Trophoblast cell (in vitro differentiated cells and primary cell): Measurements from ENCODE around the gene MYO10.
A peak's percentile ranks its signal among the peaks of the same experiment; 100 is the strongest.

Experiments
- DNase-seq, 2 donors: peaks; one replicate each; pipeline ENCODE4 v3.0.0-alpha.2; 2016
- H2AFZ ChIP-seq: 2 replicates; pipeline ENCODE4 v1.6.1; 2013; ENCODE audit warnings: low read length, moderate library complexity, mild to moderate bottlenecking; ENCODE audit not compliant: insufficient read depth, poor library complexity
- H2AK5ac ChIP-seq: 2 replicates; pipeline ENCODE4 v1.6.1; 2013; ENCODE audit warnings: mild to moderate bottlenecking, low read length
- H2BK120ac ChIP-seq: 2 replicates; pipeline ENCODE4 v1.6.1; 2013; ENCODE audit warnings: low read length, mild to moderate bottlenecking, moderate library complexity; ENCODE audit not compliant: insufficient read depth, poor library complexity
- H2BK12ac ChIP-seq: 2 replicates; pipeline ENCODE4 v1.6.1; 2013; ENCODE audit warnings: mild to moderate bottlenecking, low read length, moderate library complexity
- H2BK5ac ChIP-seq: 2 replicates; pipeline ENCODE4 v1.6.1; 2013; ENCODE audit warnings: low read length, low read depth, moderate library complexity, mild to moderate bottlenecking; ENCODE audit not compliant: poor library complexity
- H3K14ac ChIP-seq: 2 replicates; pipeline ENCODE4 v1.6.1; 2013; ENCODE audit warnings: mild to moderate bottlenecking, low read length
- H3K18ac ChIP-seq: 2 replicates; pipeline ENCODE4 v1.6.1; 2013; ENCODE audit warnings: mild to moderate bottlenecking, low read length
- H3K23ac ChIP-seq: 2 replicates; pipeline ENCODE4 v1.6.1; 2013; ENCODE audit warnings: low read length
- H3K27ac ChIP-seq: 2 replicates; pipeline ENCODE4 v1.5.1; 2013; ENCODE audit warnings: low read depth, mild to moderate bottlenecking, inconsistent platforms, low read length, moderate library complexity
- H3K27me3 ChIP-seq: 2 replicates; pipeline ENCODE4 v1.6.1; 2013; ENCODE audit warnings: inconsistent platforms, mild to moderate bottlenecking, low read length, moderate library complexity; ENCODE audit not compliant: insufficient read depth
- H3K36me3 ChIP-seq, 2 experiments: 1 replicate in 1 of 2; 2 replicates in 1 of 2; pipeline ENCODE4 v1.6.1; 2013; ENCODE audit warnings: low read length in 2 of 2, mild to moderate bottlenecking in 2 of 2, moderate library complexity in 1 of 2; ENCODE audit not compliant: insufficient read depth in 2 of 2, control insufficient read depth in 1 of 2
- H3K4ac ChIP-seq: 2 replicates; pipeline ENCODE4 v1.6.1; 2013; ENCODE audit warnings: low read depth, mild to moderate bottlenecking, low read length, moderate library complexity
- H3K4me1 ChIP-seq, 2 experiments: 1 replicate in 1 of 2; 2 replicates in 1 of 2; pipeline ENCODE4 v1.6.1; 2013; ENCODE audit warnings: low read length in 2 of 2, mild to moderate bottlenecking in 2 of 2, moderate library complexity in 1 of 2; ENCODE audit not compliant: insufficient read depth in 2 of 2, control insufficient read depth in 1 of 2
- H3K4me2 ChIP-seq: 2 replicates; pipeline ENCODE4 v1.6.1; 2013; ENCODE audit warnings: inconsistent platforms, mild to moderate bottlenecking, low read length, moderate library complexity
- H3K4me3 ChIP-seq: 2 replicates; pipeline ENCODE4 v1.5.1; 2013; ENCODE audit warnings: mild to moderate bottlenecking, low read depth, low read length, inconsistent platforms
- H3K79me1 ChIP-seq: one replicate; pipeline ENCODE4 v1.6.1; 2013; ENCODE audit warnings: low read length
- H3K79me2 ChIP-seq: 2 replicates; pipeline ENCODE4 v1.6.1; 2013; ENCODE audit warnings: low read length, mild to moderate bottlenecking; ENCODE audit not compliant: control insufficient read depth, insufficient read depth, poor library complexity
- H3K9ac ChIP-seq: 2 replicates; pipeline ENCODE4 v1.6.1; 2013; ENCODE audit warnings: mild to moderate bottlenecking, low read length
- H3K9me3 ChIP-seq: 2 replicates; pipeline ENCODE4 v1.6.1; 2013; ENCODE audit warnings: low read depth, mild to moderate bottlenecking, control low read depth, inconsistent platforms, low read length; ENCODE audit not compliant: insufficient read depth
- H4K12ac ChIP-seq: 2 replicates; pipeline ENCODE4 v1.6.1; 2013; ENCODE audit warnings: low read depth, mild to moderate bottlenecking, low read length, moderate library complexity
- H4K8ac ChIP-seq: 2 replicates; pipeline ENCODE4 v1.6.1; 2013; ENCODE audit warnings: low read depth, mild to moderate bottlenecking, low read length, moderate library complexity
- H4K91ac ChIP-seq: one replicate; pipeline ENCODE4 v1.6.1; 2013; ENCODE audit warnings: low read depth, mild to moderate bottlenecking, low read length, moderate library complexity
- WGBS: extraction: QIAGEN DNeasy Blood & Tissue Kit; methylation state at CpG from one replicate; pipeline ENCODE4 v1.1.7; 2013; ENCODE audit warnings: missing lambda C conversion rate; ENCODE audit not compliant: insufficient read length, insufficient coverage; ENCODE audit errors: extremely low coverage; 5-methylcytosine and 5-hydroxymethylcytosine counted together

Gene MYO10

GRCh38 chr5:16826379-16827125, 109.5 kb downstream of the MYO10 start:
- H3K79me2 ChIP-seq: no peaks in the 10 kb centered on the region
- H3K27ac ChIP-seq: no peak overlapping the region
- H4K12ac ChIP-seq: no peak overlapping the region
- no peak overlapping the region for H3K23ac ChIP-seq
- no peak overlapping the region for H3K18ac ChIP-seq
- no peak overlapping the region for H2AFZ ChIP-seq
- H3K4me2 ChIP-seq: no peak overlapping the region
- no peak overlapping the region for H3K14ac ChIP-seq
- no CpG with 5 or more reads among the region's 15 CpGs for WGBS
- no peak overlapping the region for H3K4me3 ChIP-seq
- no peak overlapping the region for H4K8ac ChIP-seq
- H2BK5ac ChIP-seq: no peak overlapping the region
- no peak for DNase-seq
- no peaks in the 10 kb centered on the region for H3K79me1 ChIP-seq
- H3K9ac ChIP-seq: no peak overlapping the region
- no peak overlapping the region for H3K4ac ChIP-seq
- no peaks in the 10 kb centered on the region for H3K4me1 ChIP-seq
- peaks cover 0 to 2% of the 10 kb centered on the region in 2 experiments for H3K36me3 ChIP-seq
- H2BK12ac ChIP-seq: no peak overlapping the region
- no peak overlapping the region for H4K91ac ChIP-seq
- H3K27me3 ChIP-seq: no peaks in the 10 kb centered on the region
- H2AK5ac ChIP-seq: no peak overlapping the region
- H2BK120ac ChIP-seq: no peak overlapping the region
- H3K9me3 ChIP-seq: peaks cover 4% of the 10 kb centered on the region

GRCh38 chr5:16819522-16820167, 116.4 kb downstream of the MYO10 start:
- H3K4ac ChIP-seq: no peak overlapping the region
- no peaks in the 10 kb centered on the region for H3K79me1 ChIP-seq
- no peaks in the 10 kb centered on the region for H3K79me2 ChIP-seq
- H3K14ac ChIP-seq: no peak overlapping the region
- no peak overlapping the region for H2BK5ac ChIP-seq
- H3K4me3 ChIP-seq: no peak overlapping the region
- no peak overlapping the region for H3K18ac ChIP-seq
- H3K27ac ChIP-seq: no peak overlapping the region
- H4K12ac ChIP-seq: no peak overlapping the region
- H3K23ac ChIP-seq: no peak overlapping the region
- WGBS: no CpG with 5 or more reads among the region's 4 CpGs
- no peak overlapping the region for H2AFZ ChIP-seq
- peaks cover 0 to 1% of the 10 kb centered on the region in 2 experiments for H3K36me3 ChIP-seq
- H4K91ac ChIP-seq: no peak overlapping the region
- H3K9ac ChIP-seq: no peak overlapping the region
- H3K27me3 ChIP-seq: no peaks in the 10 kb centered on the region
- DNase-seq: peak; percentile 62 to 77
- no peak overlapping the region for H2BK120ac ChIP-seq
- peaks cover 0 to 2% of the 10 kb centered on the region in 2 experiments for H3K4me1 ChIP-seq
- H3K4me2 ChIP-seq: no peak overlapping the region
- no peak overlapping the region for H4K8ac ChIP-seq
- peaks cover 2% of the 10 kb centered on the region for H3K9me3 ChIP-seq
- no peak overlapping the region for H2BK12ac ChIP-seq
- no peak overlapping the region for H2AK5ac ChIP-seq

GRCh38 chr5:16815432-16815831, 120.7 kb downstream of the MYO10 start:
- Histone ChIP-seq H4K91ac (no peak overlapping the region), H3K14ac (no peak overlapping the region), H4K12ac (no peak overlapping the region), H3K4me1 (peaks cover 2% of the 10 kb centered on the region in 2 experiments), H2AK5ac (no peak overlapping the region), H3K27ac (no peak overlapping the region), H3K18ac (no peak overlapping the region), H3K9ac (no peak overlapping the region), H3K4ac (no peak overlapping the region), H3K79me1 (no peaks in the 10 kb centered on the region), H2BK5ac (no peak overlapping the region), H4K8ac (no peak overlapping the region), H2BK12ac (no peak overlapping the region), H3K9me3 (peaks cover 2% of the 10 kb centered on the region), H3K36me3 (peaks cover 0 to 1% of the 10 kb centered on the region in 2 experiments), H3K79me2 (no peaks in the 10 kb centered on the region), H2BK120ac (no peak overlapping the region), H2AFZ (no peak overlapping the region), H3K27me3 (no peaks in the 10 kb centered on the region), H3K4me3 (no peak overlapping the region), H3K23ac (no peak overlapping the region), H3K4me2 (no peak overlapping the region)
- DNase-seq: no peak
- no CpG with 5 or more reads among the region's 3 CpGs for WGBS

- H3K14ac ChIP-seq: no peak overlapping the region
- H3K9me3 ChIP-seq: no peaks in the 10 kb centered on the region
- no peaks in the 10 kb centered on the region for H3K79me2 ChIP-seq
- H3K4me3 ChIP-seq: no peak overlapping the region
- no peak overlapping the region for H3K4me2 ChIP-seq
- no peak overlapping the region for H2BK120ac ChIP-seq
- no peak overlapping the region for H2BK12ac ChIP-seq
- H3K23ac ChIP-seq: no peak overlapping the region
- H3K36me3 ChIP-seq: peaks cover 0 to 1% of the 10 kb centered on the region in 2 experiments
- H2BK5ac ChIP-seq: no peak overlapping the region
- no peak overlapping the region for H4K8ac ChIP-seq
- no peaks in the 10 kb centered on the region for H3K79me1 ChIP-seq
- H2AK5ac ChIP-seq: no peak overlapping the region
- H2AFZ ChIP-seq: no peak overlapping the region
- no peaks in the 10 kb centered on the region for H3K27me3 ChIP-seq
- peaks cover 6 to 11% of the 10 kb centered on the region in 2 experiments for H3K4me1 ChIP-seq
- no CpG with 5 or more reads among the region's 4 CpGs for WGBS
- H3K4ac ChIP-seq: no peak overlapping the region
- no peak overlapping the region for H4K12ac ChIP-seq
- H4K91ac ChIP-seq: no peak overlapping the region
- H3K18ac ChIP-seq: no peak overlapping the region
- H3K9ac ChIP-seq: no peak overlapping the region
- DNase-seq: peak; percentile 63 to 70
- H3K27ac ChIP-seq: no peak overlapping the region
These were observed 123.2 kb downstream of the MYO10 start for GRCh38 chr5:16812911-16813310.
